ENCODE measurements around the gene NRXN3. TPM values are rescaled to one million over a fixed set of nuclear protein-coding genes. Genes with fewer than 3 reads are reported as not detected.

Gene NRXN3
- total RNA-seq, 4 donors from 2014 or later = 4.1 to 11.9 (median 5.8) TPM

- H3K4me1 ChIP-seq = no peaks in the 10 kb centered on the region
- in situ Hi-C loops (cut with MboI; ENCODE audit: low pct_ligation_motif_present in 1 of 4, low pct_unique_long_range_greater_than_20kb in 1 of 4, low sequenced_read_pairs in 3 of 4) = no loop called here
- H3K9me3 ChIP-seq = no peaks in the 10 kb centered on the region
- no peaks in the 10 kb centered on the region for H3K27me3 ChIP-seq
- TF ChIP-seq POLR2AphosphoS5 (IDR thresholded peaks at IDR 0.05) (no peak), CTCF (IDR thresholded peaks at IDR 0.05) (no peak), POLR2A (IDR thresholded peaks at IDR 0.05) (no peak)
- H3K27ac ChIP-seq = no peak overlapping the region
- H3K4me3 ChIP-seq = no peak overlapping the region
- no peak for DNase-seq
- intact Hi-C loops (cut with DNase I; ENCODE audit: low total_unique reads) = no loop called here
- H3K36me3 ChIP-seq = no peaks in the 10 kb centered on the region
These were observed 1456.9 kb downstream of the NRXN3 start for GRCh38 chr14:79627058-79627457.

GRCh38 chr14:79629411-79630287 is 1459.5 kb downstream of the NRXN3 start:
- no peaks in the 10 kb centered on the region for H3K9me3 ChIP-seq
- no peaks in the 10 kb centered on the region for H3K36me3 ChIP-seq
- intact Hi-C loops (cut with DNase I; ENCODE audit: low total_unique reads) (no loop called here), in situ Hi-C loops (cut with MboI; ENCODE audit: low pct_ligation_motif_present in 1 of 4, low pct_unique_long_range_greater_than_20kb in 1 of 4, low sequenced_read_pairs in 3 of 4) (no loop called here)
- H3K27ac ChIP-seq = no peak overlapping the region
- DNase-seq = no peak
- H3K4me1 ChIP-seq = no peaks in the 10 kb centered on the region
- no peaks in the 10 kb centered on the region for H3K27me3 ChIP-seq
- 65 to 80% methylated on average over 5 to 6 of the region's 6 CpGs for WGBS, 2 donors (ENCODE audit: low coverage in 1 of 2)
- TF ChIP-seq POLR2A (IDR thresholded peaks at IDR 0.05) = no peak
- TF ChIP-seq CTCF (IDR thresholded peaks at IDR 0.05) = no peak
- TF ChIP-seq POLR2AphosphoS5 (IDR thresholded peaks at IDR 0.05) = no peak
- no peak for TF ChIP-seq EP300 (IDR thresholded peaks at IDR 0.05; ENCODE audit: low read depth)
- no peak overlapping the region for H3K4me3 ChIP-seq

DNA sequence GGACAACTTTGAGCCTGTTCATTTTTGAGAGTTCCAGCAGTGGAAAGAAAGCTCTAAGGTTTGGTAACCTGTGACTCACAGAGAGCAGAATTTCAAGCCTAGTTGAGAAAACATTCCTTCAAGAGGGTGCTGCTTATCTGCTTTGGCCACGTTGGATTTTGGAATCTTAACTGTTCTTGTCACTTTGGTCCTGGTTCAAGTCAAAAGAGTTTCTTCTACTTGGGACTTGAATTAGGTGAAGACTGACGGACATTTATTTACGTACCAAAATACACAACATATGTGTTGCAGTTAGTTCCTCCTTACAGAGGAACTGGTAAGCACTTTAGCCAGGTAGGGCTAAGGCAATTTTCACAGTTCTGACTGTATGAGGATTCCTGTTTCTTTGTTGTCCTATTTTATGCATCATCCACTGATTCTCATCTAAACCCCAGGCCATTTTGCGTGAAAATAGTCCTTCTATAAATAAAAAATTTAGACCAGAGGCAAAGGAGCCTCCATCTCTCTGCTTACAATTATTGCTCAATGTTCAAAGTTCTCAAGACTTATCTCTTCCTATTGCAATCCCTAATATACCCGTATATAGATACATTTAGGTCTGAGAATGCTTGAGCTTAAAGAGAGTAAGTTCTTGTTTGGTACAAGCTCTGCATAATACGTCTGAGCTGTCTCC is 1460.3 kb downstream of the NRXN3 start:
- TF ChIP-seq POLR2A (IDR thresholded peaks at IDR 0.05) = no peak
- no peak for TF ChIP-seq CTCF (IDR thresholded peaks at IDR 0.05)
- TF ChIP-seq POLR2AphosphoS5 (IDR thresholded peaks at IDR 0.05) = no peak
- TF ChIP-seq EP300 (IDR thresholded peaks at IDR 0.05; ENCODE audit: low read depth) = no peak
- intact Hi-C loops (cut with DNase I; ENCODE audit: low total_unique reads) = no loop called here
- Histone ChIP-seq H3K27me3 (no peaks in the 10 kb centered on the region), H3K36me3 (no peaks in the 10 kb centered on the region), H3K4me3 (no peak overlapping the region), H3K27ac (no peak overlapping the region), H3K4me1 (no peaks in the 10 kb centered on the region), H3K9me3 (no peaks in the 10 kb centered on the region)
- WGBS, 2 donors (ENCODE audit: low coverage in 1 of 2) = 78 to 79% methylated on average over 3 to 6 of the region's 6 CpGs
- DNase-seq = no peak
- in situ Hi-C loops (cut with MboI; ENCODE audit: low pct_ligation_motif_present in 1 of 4, low pct_unique_long_range_greater_than_20kb in 1 of 4, low sequenced_read_pairs in 3 of 4) = no loop called here

DNA sequence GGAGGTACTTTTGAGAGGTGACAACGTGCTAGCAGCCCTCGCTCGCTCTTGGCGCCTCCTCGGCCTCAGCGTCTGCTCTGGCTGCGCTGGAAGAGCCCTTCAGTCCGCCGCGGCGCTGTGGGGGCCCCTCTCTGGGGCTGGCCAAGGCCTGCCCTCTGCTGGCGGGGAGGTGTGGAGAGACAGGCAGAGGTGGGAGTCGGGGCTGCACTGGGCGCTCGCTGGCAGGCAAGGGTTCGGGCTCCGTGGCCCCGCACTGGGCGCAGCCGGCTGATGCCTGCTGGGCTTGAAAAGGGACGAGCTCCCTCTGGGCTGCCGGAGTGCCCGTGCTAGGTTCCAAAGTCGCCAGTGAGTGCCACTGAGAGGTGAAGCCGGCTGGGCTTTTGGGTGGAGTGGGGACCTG is 1461.1 kb downstream of the NRXN3 start:
- no peak overlapping the region for H3K27ac ChIP-seq
- in situ Hi-C loops (cut with MboI; ENCODE audit: low pct_ligation_motif_present in 1 of 4, low pct_unique_long_range_greater_than_20kb in 1 of 4, low sequenced_read_pairs in 3 of 4) = no loop called here

More for the DNA sequence above, 1461.1 kb downstream of the NRXN3 start:
- H3K27me3 ChIP-seq = no peaks in the 10 kb centered on the region
- TF ChIP-seq POLR2A (IDR thresholded peaks at IDR 0.05) (no peak), CTCF (IDR thresholded peaks at IDR 0.05) (no peak), EP300 (IDR thresholded peaks at IDR 0.05; ENCODE audit: low read depth) (no peak), POLR2AphosphoS5 (IDR thresholded peaks at IDR 0.05) (no peak)
- H3K4me3 ChIP-seq = no peak overlapping the region
- no peaks in the 10 kb centered on the region for H3K9me3 ChIP-seq
- intact Hi-C loops (cut with DNase I; ENCODE audit: low total_unique reads) = no loop called here
- H3K4me1 ChIP-seq = no peaks in the 10 kb centered on the region
- no peaks in the 10 kb centered on the region for H3K36me3 ChIP-seq
- no peak for DNase-seq
- 84% methylated on average over 25 of the region's 25 CpGs; no CpG with 5 or more reads in 1 of the 2 donors for WGBS, 2 donors (ENCODE audit: low coverage in 1 of 2)
